A673 (cell line): ENCODE results near the gene CMIP.

Experiments used
- CTCF ChIP-seq: fragments of 300-800, 200-600 bp; sonication (generic); conservative IDR thresholded peaks from 2 replicates; pipeline ENCODE4 v1.5.1; 2017; ENCODE audit warnings: low read depth, mild to moderate bottlenecking, antibody characterized with exemption, low read length, moderate library complexity, mixed read lengths
- EZH2 ChIP-seq: fragments of 200-600 bp; sonication (generic); IDR thresholded peaks from 2 replicates; pipeline ENCODE4 v1.6.1; 2017; ENCODE audit warnings: borderline replicate concordance, low read depth, mild to moderate bottlenecking, mixed read lengths, antibody characterized with exemption, low read length; ENCODE audit not compliant: poor library complexity, severe bottlenecking

- TF ChIP-seq CTCF (no peak), EZH2 (no peak)
Observed at GRCh38 chr16:81615411-81615810, 170.8 kb downstream of the CMIP start.
